Measurements from ENCODE around the gene DISP2. TPM values are rescaled to one million over a fixed set of nuclear protein-coding genes. Genes with fewer than 3 reads are reported as not detected.
A peak's percentile ranks its signal among the peaks of the same experiment; 100 is the strongest.

The DISP2 gene
- total and polyA plus RNA-seq, 2 of the 8 experiments (the other 6 are each of a cell fraction or from before 2014, with no cell fraction given) = 0.45 to 1.2 TPM

GRCh38 chr15:40330368-40330836 lies 27.6 kb upstream of the DISP2 start:
- H2BK120ac ChIP-seq (replicated peaks; ENCODE audit: low read depth, low read length) = no peak overlapping the region
- no peak overlapping the region for H3K14ac ChIP-seq (ENCODE audit: insufficient read length)
- H4K91ac ChIP-seq (replicated peaks; ENCODE audit: insufficient read length, low read length) = no peak overlapping the region
- peaks cover 24 to 42% (median 32%) of the 10 kb centered on the region in 4 experiments for H3K4me1 ChIP-seq (replicated peaks in 1 of 4; ENCODE audit: control insufficient read depth in 3 of 4, insufficient read depth in 4 of 4, low read length in 3 of 4)
- H2AFZ ChIP-seq (ENCODE audit: low read length) = no peak overlapping the region
- H3K4me2 ChIP-seq (ENCODE audit: insufficient read depth in 1 of 2, low read depth in 2 of 2, low read length in 2 of 2) = no peak overlapping the region
- no peak for FAIRE-seq
- no peak overlapping the region; the same call in 1 of the 2 replicates for H2BK15ac ChIP-seq (ENCODE audit: low read length)
- H4K20me1 ChIP-seq (replicated peaks in 1 of 2; ENCODE audit: control insufficient read depth in 1 of 2, insufficient read depth in 2 of 2, low read length in 2 of 2) = no peaks in the 10 kb centered on the region
- H3K4me3 ChIP-seq (ENCODE audit: extremely low read depth in 1 of 4, insufficient read depth in 2 of 4, low read depth in 3 of 4, low read length in 4 of 4) = no peak overlapping the region
- H3K9me3 ChIP-seq (ENCODE audit: insufficient read depth in 2 of 2, low read depth in 1 of 2, low read length in 1 of 2) = no peaks in the 10 kb centered on the region; a peak in 1 of 4 replicates
- H2BK12ac ChIP-seq (ENCODE audit: low read depth, low read length) = no peak overlapping the region
- peaks cover 0 to 9% (median 0%) of the 10 kb centered on the region in 4 experiments; a peak in 3 of 8 replicates for H3K36me3 ChIP-seq (ENCODE audit: control insufficient read depth in 2 of 4, insufficient read depth in 4 of 4, low read length in 3 of 4)
- no peak overlapping the region; the same call in 1 of the 2 replicates for H4K8ac ChIP-seq (ENCODE audit: extremely low read depth, insufficient read depth, low read length)
- 0 out of 2 replicates have a peak overlapping the region, but pooled peaks have one; percentile 9 for H3K18ac ChIP-seq (ENCODE audit: extremely low read depth, low read length)
- peaks cover 2% of the 10 kb centered on the region for H3K23me2 ChIP-seq (ENCODE audit: low read depth, low read length)
- peaks cover 0 to 6% of the 10 kb centered on the region in 2 experiments; a peak in 1 of 4 replicates for H3K79me2 ChIP-seq (ENCODE audit: control insufficient read depth in 1 of 2, insufficient read depth in 2 of 2, low read length in 2 of 2)
- no peak overlapping the region for H3K56ac ChIP-seq (replicated peaks; ENCODE audit: insufficient read length, low read depth, low read length)
- no peak overlapping the region for H3K23ac ChIP-seq (ENCODE audit: insufficient read length)
- no peaks in the 10 kb centered on the region for H3K79me1 ChIP-seq (ENCODE audit: low read depth, low read length)
- WGBS, 2 experiments (ENCODE audit: extremely low coverage in 1 of 2, insufficient coverage in 1 of 2, insufficient read length in 1 of 2, insufficient replicate concordance in 2 of 2, low coverage in 1 of 2, low lambda C conversion rate in 2 of 2, missing lambda C conversion rate in 1 of 2) = 85% methylated on average over 5 of the region's 5 CpGs; no CpG with 5 or more reads in 1 of the 2 experiments
- H3K27me3 ChIP-seq (replicated peaks in 1 of 4; ENCODE audit: control insufficient read depth in 3 of 4, extremely low read depth in 1 of 4, insufficient read depth in 3 of 4, low read length in 3 of 4) = peaks cover 0 to 1% (median 0%) of the 10 kb centered on the region in 4 experiments; a peak in 1 of 7 replicates
- no peak overlapping the region for H2AK5ac ChIP-seq (ENCODE audit: low read depth, low read length)
- H4K5ac ChIP-seq (ENCODE audit: insufficient read length, low read depth, low read length) = no peak overlapping the region
- no peak overlapping the region for H3K9ac ChIP-seq (replicated peaks in 1 of 4; ENCODE audit: extremely low read depth in 1 of 4, low read depth in 3 of 4, low read length in 3 of 4)
- no peak overlapping the region for H3K27ac ChIP-seq (ENCODE audit: low read depth, low read length)
- ChIA-PET POLR2A (ENCODE audit: partially characterized antibody) (interaction anchor here (0.8 to 0.9 kb wide), 2 partner anchors 10 to 100 kb away, joined by 3 read pairs; partner anchors contain the start of gene CCDC9B), CTCF (ENCODE audit: partially characterized antibody) (interaction anchor here (0.7 to 21.1 kb wide), 7 partner anchors 7 to 54 kb away, joined by 3 to 295 read pairs (median 15); partner anchors contain the start of genes CCDC9B and PLCB2)
- H2BK5ac ChIP-seq (ENCODE audit: low read depth, low read length) = no peak overlapping the region
- no peak for DNase-seq (ENCODE audit: low read depth in 1 of 2, low spot score in 2 of 2)
- H2BK20ac ChIP-seq (ENCODE audit: low read length) = no peak overlapping the region
- H3K4ac ChIP-seq (replicated peaks; ENCODE audit: insufficient read length, low read depth, low read length) = no peak overlapping the region
- TF ChIP-seq SP4 (IDR thresholded peaks at IDR 0.05; ENCODE audit: low read length) (no peak), BACH1 (IDR thresholded peaks at IDR 0.05; ENCODE audit: low read length) (no peak), RXRA (IDR thresholded peaks at IDR 0.05; ENCODE audit: insufficient read depth, low read depth, low read length) (no peak), FOSL1 (IDR thresholded peaks at IDR 0.05; ENCODE audit: insufficient read depth, low read depth, low read length) (no peak), YY1 (IDR thresholded peaks at IDR 0.05; ENCODE audit: low read depth, low read length) (no peak), KDM4A (IDR thresholded peaks at IDR 0.05; ENCODE audit: low read depth, low read length, severe bottlenecking) (no peak), CHD1 (IDR thresholded peaks at IDR 0.05; ENCODE audit: low read depth, low read length) (no peak), POLR2AphosphoS5 (IDR thresholded peaks at IDR 0.05; ENCODE audit: low read depth, low read length) (no peak), CREB1 (IDR thresholded peaks at IDR 0.05) (no peak), KDM1A (IDR thresholded peaks at IDR 0.05; ENCODE audit: borderline replicate concordance, low read length) (no peak), HDAC2 (IDR thresholded peaks at IDR 0.05; ENCODE audit: borderline replicate concordance in 1 of 2, low read depth in 2 of 2, low read length in 2 of 2) (no peak)
- TF ChIP-seq, protein P1, sequence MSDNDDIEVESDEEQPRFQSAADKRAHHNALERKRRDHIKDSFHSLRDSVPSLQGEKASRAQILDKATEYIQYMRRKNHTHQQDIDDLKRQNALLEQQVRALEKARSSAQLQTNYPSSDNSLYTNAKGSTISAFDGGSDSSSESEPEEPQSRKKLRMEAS (IDR thresholded peaks at IDR 0.05) = no peak
- TF ChIP-seq, protein P2, sequence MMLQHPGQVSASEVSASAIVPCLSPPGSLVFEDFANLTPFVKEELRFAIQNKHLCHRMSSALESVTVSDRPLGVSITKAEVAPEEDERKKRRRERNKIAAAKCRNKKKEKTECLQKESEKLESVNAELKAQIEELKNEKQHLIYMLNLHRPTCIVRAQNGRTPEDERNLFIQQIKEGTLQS (IDR thresholded peaks at IDR 0.05; ENCODE audit: insufficient read depth, low read depth, low read length) = no peak

All from H1 (cell line).